BLaER1 treated with 17β-estradiol and CSF1 and Interleukin-3, amounts not matched to agents 10 nM and 100 nM (cell line): ENCODE results near the gene RASGRP2.

Source experiments
- H3K27ac ChIP-seq, 11 experiments: shearing (Covaris generic); formaldehyde crosslinking; 2 replicates each; pipeline ENCODE4 v1.8.1; 2022
- H3K27me3 ChIP-seq, 11 experiments: shearing (Covaris generic); formaldehyde crosslinking; 2 replicates each; pipeline ENCODE4 v1.8.1; 2022
- H3K36me3 ChIP-seq, 11 experiments: shearing (Covaris generic); formaldehyde crosslinking; 2 replicates each; pipeline ENCODE4 v1.8.1; 2022
- H3K4me1 ChIP-seq, 10 experiments: shearing (Covaris generic); formaldehyde crosslinking; 2 replicates each; pipeline ENCODE4 v1.8.1; 2022
- H3K4me2 ChIP-seq, 11 experiments: shearing (Covaris generic); formaldehyde crosslinking; 2 replicates each; pipeline ENCODE4 v1.8.1; 2022
- H3K4me3 ChIP-seq, 10 experiments: shearing (Covaris generic); formaldehyde crosslinking; 2 replicates each; pipeline ENCODE4 v1.8.1; 2022
- H3K9ac ChIP-seq, 11 experiments: shearing (Covaris generic); formaldehyde crosslinking; 2 replicates each; pipeline ENCODE4 v1.8.1; 2022
- H3K9me3 ChIP-seq, 11 experiments: shearing (Covaris generic); formaldehyde crosslinking; replicated peaks in 1 of 11; 2 replicates each; pipeline ENCODE4 v1.8.1; 2022
- H4K20me1 ChIP-seq, 11 experiments: shearing (Covaris generic); formaldehyde crosslinking; 2 replicates each; pipeline ENCODE4 v1.8.1; 2022
- Cebpa-rat ChIP-seq, 11 experiments: shearing (Covaris generic); IDR thresholded peaks; 2 replicates each; pipeline ENCODE4 v1.8.1; 2022

The RASGRP2 gene

DNA sequence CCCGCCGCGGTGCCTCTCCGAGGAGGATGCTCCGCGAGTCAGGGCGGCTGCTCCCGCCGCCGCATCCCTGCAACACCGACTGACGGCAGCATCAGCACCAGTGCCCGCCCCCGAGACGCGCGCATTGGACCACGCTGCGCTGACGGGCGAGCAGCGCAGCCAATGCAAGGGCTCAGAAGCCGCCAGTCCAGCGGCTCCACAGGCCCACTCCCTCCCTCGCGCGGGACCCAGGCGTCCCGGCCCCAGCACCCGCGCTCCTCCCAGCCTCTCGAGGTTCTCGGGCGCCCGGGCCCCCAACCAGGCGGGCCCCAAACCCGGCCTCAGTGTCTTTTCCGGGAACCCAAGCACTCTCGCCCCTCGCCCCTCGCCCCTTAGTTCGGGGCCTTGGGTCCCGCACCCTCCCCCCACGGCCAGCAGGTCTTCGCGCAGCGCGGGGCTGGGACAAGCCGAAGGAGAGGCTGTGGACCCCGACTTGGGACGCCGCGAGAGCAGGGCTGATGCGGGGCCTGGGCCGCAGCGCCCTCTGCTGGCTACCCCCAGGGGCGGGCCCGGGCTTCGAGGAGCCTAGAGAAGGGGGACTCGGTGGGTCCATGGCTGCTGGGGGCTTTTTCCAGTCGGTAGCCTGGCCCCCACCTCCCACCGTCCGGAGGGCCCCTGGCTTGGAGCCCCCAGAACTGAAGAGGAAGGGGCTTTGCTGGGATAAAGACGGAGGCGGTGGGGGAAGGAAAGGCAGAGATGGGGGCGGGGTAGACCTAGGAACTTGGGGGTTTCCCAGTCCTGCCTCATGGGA lies 20.6 kb downstream of the RASGRP2 start, which contains the start of gene NRXN2:
NRXN2 (minus strand) TSS at position 81 of the 790 bp plus-strand sequence. CDS start 9,498 bp downstream, outside the sequence.
- Histone ChIP-seq H4K20me1 (peaks cover 0 to 38% (median 23%) of the 10 kb centered on the region in 11 experiments; a peak in 13 of 22 replicates), H3K4me3 (peak within 1 kb of the TSS; percentile 68 to 88 (median 76)), H3K27ac (peak within 1 kb of the TSS; percentile 77 to 90 (median 86); a peak in 21 of 22 replicates), H3K36me3 (peaks cover 0 to 24% (median 14%) of the 10 kb centered on the region in 11 experiments; a peak in 17 of 22 replicates), H3K27me3 (peaks cover 21 to 31% (median 28%) of the 10 kb centered on the region in 11 experiments), H3K4me1 (peaks cover 10 to 46% (median 33%) of the 10 kb centered on the region in 10 experiments), H3K4me2 (peak within 1 kb of the TSS; percentile 91 to 100 (median 96)), H3K9me3 (no peaks in the 10 kb centered on the region), H3K9ac (peak within 1 kb of the TSS; percentile 81 to 92 (median 88))
- TF ChIP-seq Cebpa-rat (IDR thresholded peaks at IDR 0.05): no peak

DNA sequence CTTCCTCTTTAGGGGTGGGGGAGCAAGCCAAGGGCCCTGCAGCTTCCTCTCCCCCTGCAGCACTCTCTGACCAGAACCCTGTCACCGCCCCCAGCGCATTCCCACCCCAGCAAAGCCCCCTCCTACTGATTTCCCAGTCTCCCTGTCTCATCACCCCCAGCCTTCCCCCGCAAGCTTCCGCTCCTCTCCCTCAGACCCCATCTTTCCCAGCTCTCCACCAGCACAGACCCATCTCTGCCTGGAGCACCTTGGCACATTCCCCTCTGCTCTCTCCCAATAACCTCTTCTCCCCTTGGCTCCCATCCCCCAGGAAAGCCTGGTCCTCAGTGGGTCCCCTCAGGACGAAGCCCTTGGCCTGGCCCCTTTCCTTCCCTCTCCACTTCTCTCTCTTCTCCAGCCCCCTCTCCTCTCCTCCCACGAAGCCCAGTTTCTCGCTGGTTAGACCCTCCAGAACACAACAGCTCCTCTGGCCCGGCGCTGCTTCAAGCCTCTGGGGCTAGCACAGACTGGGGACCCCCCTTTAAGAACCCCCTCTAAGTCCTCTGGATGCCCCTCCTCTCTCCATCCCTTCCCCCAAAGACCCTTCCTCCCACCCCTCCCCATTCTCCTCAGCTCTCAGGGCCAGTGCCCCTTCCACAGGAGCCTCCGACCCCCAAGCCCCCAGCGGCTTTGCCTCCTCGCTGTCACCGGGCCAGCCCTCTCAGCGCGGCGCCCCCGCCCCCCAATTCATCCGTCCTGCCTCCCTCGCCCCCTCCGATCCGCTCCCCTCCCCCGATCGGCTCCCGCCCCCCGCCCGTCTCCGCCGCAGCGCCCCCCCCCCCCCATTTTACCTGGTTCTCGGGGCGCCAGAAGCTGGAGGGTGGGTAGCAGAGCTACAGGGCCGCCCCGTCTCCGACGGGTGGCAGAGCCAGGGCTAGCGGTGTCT lies 21.5 kb downstream of the RASGRP2 start:
- Histone ChIP-seq H3K9me3 (no peaks in the 10 kb centered on the region), H3K4me3 (no peak overlapping the region), H4K20me1 (peaks cover 0 to 37% (median 23%) of the 10 kb centered on the region in 11 experiments; a peak in 13 of 22 replicates), H3K36me3 (peaks cover 0 to 15% (median 5%) of the 10 kb centered on the region in 11 experiments; a peak in 12 of 22 replicates), H3K27me3 (peaks cover 21 to 31% (median 28%) of the 10 kb centered on the region in 11 experiments), H3K27ac (no peak overlapping the region), H3K4me2 (peak overlapping the region in 2 of 11 experiments; percentile 6 to 12; a peak in 2 of 22 replicates), H3K9ac (no peak overlapping the region), H3K4me1 (peaks cover 10 to 54% (median 36%) of the 10 kb centered on the region in 10 experiments)
- no peak for TF ChIP-seq Cebpa-rat (IDR thresholded peaks at IDR 0.05)

DNA sequence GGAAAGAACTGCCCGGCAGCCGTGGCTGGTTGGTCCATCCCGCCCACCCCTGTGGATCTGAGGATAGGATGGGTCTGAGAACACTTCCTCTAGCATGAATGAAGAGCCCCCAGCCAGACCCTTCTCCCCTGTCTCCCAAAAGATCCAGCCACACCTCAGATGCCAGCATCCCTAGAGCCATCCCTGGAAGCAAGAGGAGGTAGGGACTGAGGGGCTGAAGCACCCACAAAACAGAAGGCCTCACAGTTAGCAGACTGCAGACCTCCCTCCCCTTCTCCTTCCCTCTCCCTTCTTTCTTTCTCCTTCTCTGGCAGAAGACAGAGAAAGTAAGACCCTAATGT lies 22.6 kb downstream of the RASGRP2 start:
- peaks cover 23 to 34% (median 28%) of the 10 kb centered on the region in 11 experiments for H3K27me3 ChIP-seq
- peaks cover 16 to 57% (median 43%) of the 10 kb centered on the region in 10 experiments for H3K4me1 ChIP-seq
- no peak overlapping the region for H3K4me3 ChIP-seq
- peaks cover 0 to 4% (median 0%) of the 10 kb centered on the region in 11 experiments; a peak in 3 of 22 replicates for H3K36me3 ChIP-seq
- peaks cover 0 to 36% (median 22%) of the 10 kb centered on the region in 11 experiments; a peak in 13 of 22 replicates for H4K20me1 ChIP-seq
- H3K9ac ChIP-seq: no peak overlapping the region
- H3K4me2 ChIP-seq: no peak overlapping the region
- H3K27ac ChIP-seq: no peak overlapping the region
- no peaks in the 10 kb centered on the region for H3K9me3 ChIP-seq
- TF ChIP-seq Cebpa-rat (IDR thresholded peaks at IDR 0.05): no peak

GRCh38 chr11:64720640-64721358 lies 23.1 kb downstream of the RASGRP2 start:
- Histone ChIP-seq H3K4me2 (no peak overlapping the region), H4K20me1 (peaks cover 0 to 32% (median 18%) of the 10 kb centered on the region in 11 experiments; a peak in 13 of 22 replicates), H3K9me3 (no peaks in the 10 kb centered on the region), H3K36me3 (no peaks in the 10 kb centered on the region), H3K9ac (no peak overlapping the region), H3K4me1 (peaks cover 18 to 57% (median 43%) of the 10 kb centered on the region in 10 experiments), H3K4me3 (no peak overlapping the region), H3K27ac (no peak overlapping the region), H3K27me3 (peaks cover 24 to 36% (median 29%) of the 10 kb centered on the region in 11 experiments)
- no peak for TF ChIP-seq Cebpa-rat (IDR thresholded peaks at IDR 0.05)

- no peak overlapping the region for H3K4me3 ChIP-seq
- H3K4me2 ChIP-seq: no peak overlapping the region
- no peaks in the 10 kb centered on the region for H3K9me3 ChIP-seq
- H3K27me3 ChIP-seq: peaks cover 28 to 42% (median 35%) of the 10 kb centered on the region in 11 experiments
- no peak overlapping the region for H3K9ac ChIP-seq
- H4K20me1 ChIP-seq: peaks cover 0 to 25% (median 14%) of the 10 kb centered on the region in 11 experiments; a peak in 13 of 22 replicates
- TF ChIP-seq Cebpa-rat (IDR thresholded peaks at IDR 0.05): no peak
- H3K36me3 ChIP-seq: no peaks in the 10 kb centered on the region
- H3K4me1 ChIP-seq: peaks cover 15 to 57% (median 44%) of the 10 kb centered on the region in 10 experiments
- no peak overlapping the region for H3K27ac ChIP-seq
These were observed 23.8 kb downstream of the RASGRP2 start for GRCh38 chr11:64720167-64720566.

DNA sequence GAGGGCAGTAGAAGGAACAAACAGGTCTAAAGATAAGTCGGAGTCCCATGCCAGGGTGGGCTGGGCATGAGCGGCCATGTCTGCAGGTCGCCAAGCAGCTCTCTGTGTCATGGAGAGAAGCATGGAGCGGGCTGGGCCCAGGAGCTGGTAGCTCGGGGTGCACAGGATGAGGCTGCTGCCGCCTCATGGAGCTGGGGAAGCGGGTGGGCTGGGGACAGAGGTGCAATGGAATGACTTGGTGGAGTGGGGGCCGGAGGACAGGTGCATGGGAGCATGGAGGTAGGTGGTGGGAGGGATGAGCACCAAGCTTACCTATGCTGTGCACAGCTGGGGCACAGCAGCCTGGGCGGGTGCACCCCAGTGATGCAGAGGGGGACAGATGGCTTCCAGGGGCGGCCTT lies 24.5 kb downstream of the RASGRP2 start:
- Histone ChIP-seq H3K4me2 (no peak overlapping the region), H3K27me3 (peaks cover 36 to 50% (median 42%) of the 10 kb centered on the region in 11 experiments), H3K27ac (no peak overlapping the region), H3K4me1 (peaks cover 14 to 55% (median 42%) of the 10 kb centered on the region in 10 experiments), H3K9me3 (no peaks in the 10 kb centered on the region), H3K9ac (no peak overlapping the region), H4K20me1 (peaks cover 0 to 23% (median 8%) of the 10 kb centered on the region in 11 experiments; a peak in 12 of 22 replicates), H3K36me3 (no peaks in the 10 kb centered on the region), H3K4me3 (no peak overlapping the region)
- TF ChIP-seq Cebpa-rat (IDR thresholded peaks at IDR 0.05): no peak

GRCh38 chr11:64718780-64719124 lies 25.2 kb downstream of the RASGRP2 start:
- H3K4me2 ChIP-seq: no peak overlapping the region
- H3K36me3 ChIP-seq: no peaks in the 10 kb centered on the region
- peaks cover 0 to 23% (median 6%) of the 10 kb centered on the region in 11 experiments; a peak in 8 of 22 replicates for H4K20me1 ChIP-seq
- no peak overlapping the region for H3K9ac ChIP-seq
- H3K9me3 ChIP-seq: no peaks in the 10 kb centered on the region
- no peak for TF ChIP-seq Cebpa-rat (IDR thresholded peaks at IDR 0.05)
- H3K27ac ChIP-seq: no peak overlapping the region
- H3K4me1 ChIP-seq: peaks cover 11 to 51% (median 35%) of the 10 kb centered on the region in 10 experiments
- H3K27me3 ChIP-seq: peaks cover 42 to 56% (median 49%) of the 10 kb centered on the region in 11 experiments
- H3K4me3 ChIP-seq: no peak overlapping the region
